HG02678 (cell line): ENCODE data around the gene SEMA7A.
"Not testable (repeated sequence)": the region's sequence is repeated elsewhere in the genome, so short reads cannot be mapped to it uniquely, and the experiment has no call there.

ENCODE experiments used
- ATAC-seq: cut with Tn5 transposase; IDR thresholded peaks from one replicate; pipeline ENCODE4 v1.9.1; 2021; ENCODE audit warnings: mild to moderate bottlenecking, moderate library complexity; ENCODE audit not compliant: unreplicated experiment

Gene SEMA7A, protein sequence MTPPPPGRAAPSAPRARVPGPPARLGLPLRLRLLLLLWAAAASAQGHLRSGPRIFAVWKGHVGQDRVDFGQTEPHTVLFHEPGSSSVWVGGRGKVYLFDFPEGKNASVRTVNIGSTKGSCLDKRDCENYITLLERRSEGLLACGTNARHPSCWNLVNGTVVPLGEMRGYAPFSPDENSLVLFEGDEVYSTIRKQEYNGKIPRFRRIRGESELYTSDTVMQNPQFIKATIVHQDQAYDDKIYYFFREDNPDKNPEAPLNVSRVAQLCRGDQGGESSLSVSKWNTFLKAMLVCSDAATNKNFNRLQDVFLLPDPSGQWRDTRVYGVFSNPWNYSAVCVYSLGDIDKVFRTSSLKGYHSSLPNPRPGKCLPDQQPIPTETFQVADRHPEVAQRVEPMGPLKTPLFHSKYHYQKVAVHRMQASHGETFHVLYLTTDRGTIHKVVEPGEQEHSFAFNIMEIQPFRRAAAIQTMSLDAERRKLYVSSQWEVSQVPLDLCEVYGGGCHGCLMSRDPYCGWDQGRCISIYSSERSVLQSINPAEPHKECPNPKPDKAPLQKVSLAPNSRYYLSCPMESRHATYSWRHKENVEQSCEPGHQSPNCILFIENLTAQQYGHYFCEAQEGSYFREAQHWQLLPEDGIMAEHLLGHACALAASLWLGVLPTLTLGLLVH

GRCh38 chr15:74433592-74434262, at the start of gene SEMA7A:
SEMA7A (minus strand) TSS chr15:74433958; CDS start chr15:74433918, 40 bp downstream.
- ATAC-seq = peak; percentile 74

GRCh38 chr15:74482661-74483060, 48.9 kb upstream of the SEMA7A start:
- ATAC-seq = no peak

DNA sequence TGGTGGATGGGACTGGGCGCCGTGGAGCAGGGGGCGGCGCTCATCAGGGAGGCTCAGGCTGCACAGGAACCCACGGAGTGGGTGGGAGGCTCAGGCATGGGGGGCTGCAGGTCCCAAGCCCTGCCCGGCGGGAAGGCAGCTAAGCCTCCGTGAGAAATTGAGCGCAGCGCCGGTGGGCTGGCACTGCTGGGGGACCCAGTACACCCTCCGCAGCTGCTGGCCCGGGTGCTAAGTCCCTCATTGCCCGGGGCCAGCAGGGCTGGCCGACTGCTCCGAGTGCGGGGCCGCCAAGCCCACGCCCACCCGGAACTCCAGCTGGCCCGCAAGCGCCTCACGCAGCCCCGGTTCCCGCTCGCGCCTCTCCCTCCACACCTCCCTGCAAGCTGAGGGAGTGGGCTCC, 46.6 kb upstream of the SEMA7A start:
- ATAC-seq = not testable (repeated sequence)

GRCh38 chr15:74471621-74472020, 37.9 kb upstream of the SEMA7A start:
- not testable (repeated sequence) for ATAC-seq

- ATAC-seq = no peak
Observed at GRCh38 chr15:74470631-74471395, 37.1 kb upstream of the SEMA7A start.

DNA sequence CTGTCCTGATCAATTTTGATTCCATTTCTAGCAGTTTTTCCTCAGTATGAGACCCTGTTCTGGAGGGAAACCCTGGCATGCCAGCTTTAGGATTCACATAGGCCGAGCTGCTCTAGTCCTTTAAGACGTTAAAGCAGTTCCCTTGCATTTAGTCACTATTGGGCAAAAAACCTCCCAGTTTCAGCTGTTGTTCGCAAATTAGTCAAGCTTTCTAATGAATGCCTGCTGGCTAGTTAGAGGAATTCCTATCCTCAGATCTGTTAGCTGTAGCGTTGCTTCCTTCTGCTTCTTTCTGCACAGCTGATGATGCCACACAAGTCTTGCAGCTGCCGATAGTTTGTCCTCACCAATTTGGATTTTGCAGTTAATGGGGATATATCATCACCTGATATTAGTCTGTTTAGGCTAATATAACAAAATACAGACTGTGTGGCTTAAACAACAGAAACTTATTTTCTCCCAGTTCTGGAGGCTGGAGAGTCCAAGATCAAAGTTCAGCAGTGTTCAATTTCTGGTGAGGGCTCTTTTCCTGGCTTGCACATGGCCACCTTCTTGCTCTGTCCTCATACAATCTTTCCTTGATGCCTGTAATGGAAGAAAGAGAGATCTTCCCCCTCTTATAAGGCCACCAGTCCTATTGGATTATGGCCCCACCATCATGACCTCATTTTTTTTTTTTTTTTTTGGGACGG, 34.7 kb upstream of the SEMA7A start:
- ATAC-seq = no peak

GRCh38 chr15:74466570-74466969, 32.8 kb upstream of the SEMA7A start:
- no peak for ATAC-seq

DNA sequence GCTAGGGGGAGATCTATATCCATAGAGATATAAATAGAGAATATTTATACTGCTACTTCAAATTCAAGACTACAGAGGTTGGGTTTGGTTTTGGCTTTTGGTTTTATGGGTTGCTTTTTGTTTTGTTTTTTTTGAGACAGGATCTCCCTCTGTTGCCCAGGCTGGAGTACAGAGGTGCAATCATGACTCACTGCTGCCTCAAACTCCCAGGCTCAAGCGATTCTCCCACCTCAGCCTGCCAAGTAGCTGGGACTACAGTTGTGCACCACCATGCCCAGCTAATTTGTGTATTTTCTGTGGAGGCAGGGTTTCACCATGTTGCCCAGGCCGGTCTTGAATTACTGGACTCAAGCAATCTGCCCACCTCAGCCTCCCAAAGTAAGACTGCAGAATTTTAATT, 31.1 kb upstream of the SEMA7A start:
- ATAC-seq = no peak

DNA sequence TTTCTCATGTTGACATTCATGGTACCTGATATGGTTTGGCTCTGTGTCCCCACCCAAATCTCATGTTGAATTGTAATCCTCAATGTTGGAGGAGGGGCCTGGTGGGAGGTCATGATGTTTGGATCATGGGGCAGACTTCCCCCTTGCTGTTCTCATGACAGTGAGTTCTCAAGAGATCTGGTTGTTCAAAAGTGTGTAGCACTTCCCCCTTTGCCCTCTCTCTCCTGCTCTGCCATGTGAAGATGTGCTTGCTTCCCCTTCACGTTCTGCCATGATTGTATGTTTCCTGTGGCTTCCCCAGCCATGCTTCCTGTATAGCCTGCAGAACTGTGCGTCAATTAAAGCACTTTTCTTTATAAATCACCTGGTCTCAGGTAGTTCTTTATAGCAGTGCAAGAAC, 30.5 kb upstream of the SEMA7A start:
- no peak for ATAC-seq

DNA sequence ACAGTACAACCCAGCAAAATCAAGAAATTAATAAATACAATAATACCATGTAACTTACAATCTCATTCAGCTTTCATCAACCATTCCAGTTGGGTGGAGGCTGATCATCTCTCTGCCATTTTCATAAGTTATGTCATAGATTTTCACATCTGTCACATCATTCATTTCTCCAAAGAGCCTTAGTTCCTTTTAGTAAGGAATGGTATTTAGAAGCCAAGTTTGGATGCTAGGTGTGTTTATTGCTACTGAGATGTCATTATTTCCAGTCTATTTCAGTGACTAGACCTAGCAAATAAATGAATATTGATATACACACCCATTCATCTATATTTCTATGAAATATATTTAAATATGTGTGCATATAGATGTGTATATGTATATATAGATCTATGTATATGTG, 29.9 kb upstream of the SEMA7A start:
- no peak for ATAC-seq

DNA sequence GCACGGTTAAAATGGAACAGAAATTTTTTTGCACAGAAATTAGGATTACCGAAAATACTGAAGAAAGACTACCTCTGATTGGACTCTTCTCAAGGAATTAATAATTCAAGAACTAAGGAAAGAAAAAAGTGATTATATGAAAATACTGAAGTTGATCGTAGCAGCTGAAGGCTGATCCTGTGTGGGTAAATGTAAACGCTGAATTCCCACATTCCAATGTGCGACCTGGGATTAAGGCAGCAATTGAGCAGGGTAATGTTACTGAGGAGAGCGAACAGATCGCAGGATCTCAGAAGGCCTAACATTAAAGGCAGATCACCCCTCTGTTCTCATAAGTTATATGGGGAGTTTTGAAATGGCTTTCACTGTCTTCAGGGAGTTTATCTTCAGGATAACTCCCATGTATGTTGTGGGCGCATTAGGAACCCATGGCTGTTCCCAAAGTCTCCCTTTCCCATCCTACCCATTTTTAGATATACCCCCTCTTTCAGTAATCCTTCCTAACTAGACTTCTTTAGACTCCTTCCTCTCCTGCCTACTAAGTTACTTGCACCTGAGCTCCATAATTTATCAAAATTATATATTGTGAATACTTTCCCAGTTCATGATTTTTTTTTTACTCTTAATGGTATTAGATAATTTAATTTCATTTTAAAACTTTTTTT, 28.2 kb upstream of the SEMA7A start:
- ATAC-seq = no peak

DNA sequence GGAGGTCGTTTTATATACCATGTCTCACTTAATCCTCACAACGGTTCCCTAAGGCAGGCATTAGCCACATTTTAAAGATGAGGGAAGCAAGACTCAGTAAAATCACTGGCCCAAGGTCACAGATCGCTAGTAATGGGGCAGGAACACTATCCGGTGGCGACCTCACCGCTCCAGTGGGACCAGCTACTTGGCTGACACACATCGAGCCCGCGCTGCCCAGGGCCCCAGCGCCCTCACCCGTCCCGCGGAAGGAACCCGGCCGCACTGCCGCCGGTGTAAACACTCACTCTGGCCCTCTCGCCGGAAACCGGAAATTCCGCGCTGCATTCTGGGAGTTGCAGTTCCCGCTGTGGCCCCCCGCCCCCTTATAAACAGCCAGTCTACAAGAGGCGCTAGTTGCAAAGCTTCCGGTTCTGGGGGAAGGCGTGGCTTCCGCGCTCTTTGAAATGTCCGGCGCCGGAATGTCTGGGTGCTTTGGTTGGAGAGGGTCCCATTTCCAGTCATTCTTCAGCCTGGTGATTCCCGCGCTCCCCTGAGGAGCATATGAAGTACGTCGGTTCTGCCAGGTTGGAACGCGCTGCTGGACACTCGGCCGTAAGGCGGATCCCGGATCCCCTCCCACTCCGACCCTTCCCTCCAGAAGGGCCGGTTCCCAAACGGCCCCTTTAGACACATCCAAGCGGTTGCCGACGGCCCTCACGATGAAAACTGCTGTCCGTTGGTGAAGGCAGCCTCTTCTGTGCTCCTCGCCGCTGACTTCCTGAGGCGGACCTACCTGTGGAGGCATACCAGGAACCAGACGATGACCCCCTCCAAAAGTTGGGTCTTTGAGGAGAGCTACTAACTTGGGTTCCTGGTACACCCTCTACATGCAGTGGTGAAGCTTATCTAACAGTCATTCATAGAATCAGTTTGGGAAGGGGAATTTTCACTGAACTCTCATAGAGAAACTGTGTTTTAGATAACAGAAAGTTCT, 27.4 kb upstream of the SEMA7A start, which contains the start of gene UBL7:
TSS of gene UBL7 (minus strand) at position 290 of the 976 bp plus-strand sequence. CDS start 2,293 bp downstream, outside the sequence.
- peak; percentile 89 for ATAC-seq

GRCh38 chr15:74460298-74460697, 26.5 kb upstream of the SEMA7A start:
- ATAC-seq = no peak

- ATAC-seq = not testable (repeated sequence)
Observed at GRCh38 chr15:74459798-74460197, 26.0 kb upstream of the SEMA7A start.

- ATAC-seq = no peak
Observed at GRCh38 chr15:74458473-74458872, 24.7 kb upstream of the SEMA7A start.

GRCh38 chr15:74457036-74457435, 23.3 kb upstream of the SEMA7A start:
- not testable (repeated sequence) for ATAC-seq

- no peak for ATAC-seq
Observed at GRCh38 chr15:74454764-74455500, 21.2 kb upstream of the SEMA7A start.
